Hepatocyte (in vitro differentiated cells): ENCODE data around the gene RAD23B.

Source experiments
- CTCF ChIP-seq: fragments of 200-600 bp; sonication (generic); IDR thresholded peaks from 2 replicates; pipeline ENCODE4 v1.5.1; 2016; ENCODE audit warnings: antibody characterized with exemption, mild to moderate bottlenecking; ENCODE audit not compliant: poor library complexity
- EZH2 ChIP-seq: fragments of 200-600 bp; sonication (generic); IDR thresholded peaks from 2 replicates; pipeline ENCODE4 v1.6.1; 2016; ENCODE audit warnings: antibody characterized with exemption, mild to moderate bottlenecking, borderline replicate concordance
- EZH2phosphoT487 ChIP-seq: fragments of 200-600 bp; sonication (generic); IDR thresholded peaks from one replicate; pipeline ENCODE4 v1.6.1; 2018; ENCODE audit warnings: antibody characterized with exemption, mild to moderate bottlenecking, low read depth, moderate library complexity; ENCODE audit not compliant: unreplicated experiment, severe bottlenecking

GRCh38 chr9:107249131-107249533 lies 33.9 kb upstream of the RAD23B start:
- no peak for TF ChIP-seq CTCF
- TF ChIP-seq EZH2phosphoT487 = no peak
- no peak for TF ChIP-seq EZH2
